SKM-1 treated with dmso at 0.1 percent for 144 hours (cell line): ENCODE measurements around the gene ACVR2B.

ENCODE experiments used
- DNase-seq: peaks from one replicate; lab custom pipeline; 2025; ENCODE audit not compliant: unreplicated experiment; lab: John Stamatoyannopoulos, UW

The ACVR2B gene

DNA sequence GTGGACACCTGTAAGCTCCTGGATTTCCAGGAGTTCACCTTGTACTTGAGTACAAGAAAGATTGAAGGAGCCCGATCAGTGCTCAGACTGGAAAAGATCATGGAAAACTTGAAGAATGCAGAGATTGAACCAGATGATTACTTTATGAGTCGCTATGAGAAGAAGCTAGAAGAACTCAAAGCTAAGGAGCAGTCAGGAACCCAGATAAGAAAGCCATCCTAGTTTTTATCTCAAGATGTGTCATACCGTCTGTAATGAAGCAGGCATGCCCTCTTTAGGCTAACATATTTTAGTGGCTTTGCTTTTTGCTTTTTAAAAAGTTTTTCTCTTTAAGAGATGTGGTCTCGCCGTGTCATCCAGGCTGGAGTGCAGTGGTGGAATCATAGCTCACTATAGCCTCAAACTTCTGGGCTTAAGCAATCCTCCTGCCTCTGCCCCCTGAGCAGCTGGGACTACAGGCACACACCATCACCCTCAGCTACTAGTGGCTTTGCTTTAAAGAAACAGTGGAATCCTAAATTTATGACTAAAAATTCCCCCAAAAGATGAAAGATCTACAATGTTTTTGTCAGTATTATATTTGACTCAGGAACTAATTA, 70.5 kb downstream of the ACVR2B start:
- no peak for DNase-seq

DNA sequence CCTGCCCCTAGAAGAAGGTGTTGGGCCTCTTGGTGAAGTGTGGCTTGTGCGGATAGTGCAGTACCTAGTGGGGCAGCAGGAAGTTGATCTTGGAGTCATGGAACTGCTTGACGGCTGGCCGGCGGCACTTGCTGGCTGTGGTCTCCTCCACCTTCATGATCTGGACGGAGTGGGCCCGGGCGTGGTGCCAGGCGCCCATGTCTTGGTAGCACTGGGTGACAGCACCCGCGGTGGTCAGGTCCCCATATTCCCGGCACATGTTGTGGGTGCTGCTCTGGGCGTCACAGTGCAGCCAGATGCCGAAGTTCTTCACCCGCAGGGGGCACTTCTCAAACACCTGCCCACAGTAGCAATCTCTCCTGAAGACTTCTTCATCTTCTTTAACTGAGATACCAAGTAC, 73.1 kb downstream of the ACVR2B start:
- DNase-seq = no peak

DNA sequence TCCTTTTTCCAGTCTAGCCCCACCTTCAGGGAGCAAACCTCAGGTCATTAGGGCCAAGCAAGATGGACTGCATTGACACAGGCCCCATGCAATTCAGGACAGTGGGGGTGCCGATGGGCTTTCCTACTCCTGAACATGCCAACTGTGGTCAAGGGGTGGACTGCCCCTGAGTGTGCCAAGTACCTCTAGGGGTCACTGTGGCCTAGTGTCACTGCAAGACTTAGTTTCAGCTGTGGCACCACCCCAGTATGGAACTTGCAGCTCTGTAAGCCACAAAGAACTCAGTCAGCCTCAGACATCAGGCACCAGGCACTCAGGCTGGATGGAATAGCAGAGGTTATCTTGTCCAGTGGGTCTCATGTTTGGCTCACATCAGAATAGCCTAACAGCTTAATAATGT, 74.8 kb downstream of the ACVR2B start:
- no peak for DNase-seq

DNA sequence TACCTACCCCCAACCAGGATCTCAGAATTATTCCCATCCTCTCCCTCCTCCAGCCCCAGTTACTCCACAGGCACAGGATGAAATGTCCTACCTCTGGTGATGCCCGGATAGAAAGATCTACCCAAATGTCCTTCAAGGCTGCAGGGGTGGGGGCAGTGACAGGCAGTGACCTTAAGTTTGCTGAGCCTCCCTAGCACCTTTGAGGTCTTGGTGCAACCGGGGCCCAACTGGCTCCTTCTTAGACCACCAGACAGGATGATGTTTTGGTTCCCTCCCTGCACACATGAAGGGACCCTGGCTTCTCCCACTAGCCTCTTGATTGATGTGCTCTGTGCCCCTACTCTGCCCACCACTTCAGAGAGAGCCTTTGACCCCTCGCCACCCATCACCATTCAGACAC, 78.8 kb downstream of the ACVR2B start:
- DNase-seq = no peak

DNA sequence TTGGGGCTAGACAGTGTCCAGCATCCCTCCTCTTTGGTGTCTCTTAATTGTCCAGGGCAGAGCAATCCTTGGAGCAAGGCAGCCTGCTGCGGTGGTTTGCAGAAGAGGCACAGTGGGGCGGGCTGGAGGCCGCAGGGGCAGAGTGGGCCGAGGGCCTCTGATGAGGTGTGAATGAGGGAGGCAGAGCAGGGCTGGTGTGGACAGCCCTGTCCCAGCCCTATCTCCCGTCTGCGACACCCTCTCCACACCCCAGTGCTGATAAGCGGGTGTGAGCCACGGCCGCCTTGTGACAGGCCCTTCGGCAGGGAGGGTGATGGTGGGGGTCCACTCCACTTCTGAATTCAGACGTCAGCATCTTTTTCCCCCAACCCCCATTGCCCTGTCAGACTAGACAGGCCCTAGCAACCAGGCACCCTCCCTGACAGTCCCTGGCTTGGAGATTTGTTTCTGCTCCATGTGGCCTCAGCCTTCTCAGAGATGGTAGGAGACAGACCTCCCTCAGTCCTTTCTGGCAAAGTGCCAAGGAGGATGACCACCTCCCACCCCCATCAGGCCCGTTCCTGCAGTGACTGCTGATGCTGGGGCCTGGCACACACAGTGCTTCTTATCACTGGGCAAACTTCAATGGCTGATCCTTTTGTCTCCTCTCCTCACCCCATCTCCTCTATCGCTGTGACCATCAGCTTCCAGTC, 79.7 kb downstream of the ACVR2B start:
- DNase-seq = no peak

DNA sequence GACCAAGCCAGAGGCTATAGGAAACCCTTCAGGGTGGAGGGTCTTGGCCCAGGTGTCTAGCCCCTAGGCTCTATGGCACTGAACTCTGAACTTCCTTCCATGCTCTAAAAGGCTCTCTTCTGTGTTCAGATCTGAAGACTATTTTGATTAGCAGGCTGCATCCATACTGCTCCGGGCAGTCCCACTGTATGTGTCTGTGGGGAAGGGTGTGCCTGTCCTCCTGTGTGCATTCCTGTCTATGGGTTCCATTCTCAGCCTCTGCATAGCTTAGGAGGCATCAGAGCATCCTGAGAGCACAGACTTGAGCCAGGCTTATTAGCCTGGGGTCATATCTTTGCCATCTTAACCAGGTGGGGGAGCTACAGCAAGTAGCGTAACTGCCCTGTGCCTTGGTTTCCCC, 80.5 kb downstream of the ACVR2B start:
- DNase-seq = no peak

DNA sequence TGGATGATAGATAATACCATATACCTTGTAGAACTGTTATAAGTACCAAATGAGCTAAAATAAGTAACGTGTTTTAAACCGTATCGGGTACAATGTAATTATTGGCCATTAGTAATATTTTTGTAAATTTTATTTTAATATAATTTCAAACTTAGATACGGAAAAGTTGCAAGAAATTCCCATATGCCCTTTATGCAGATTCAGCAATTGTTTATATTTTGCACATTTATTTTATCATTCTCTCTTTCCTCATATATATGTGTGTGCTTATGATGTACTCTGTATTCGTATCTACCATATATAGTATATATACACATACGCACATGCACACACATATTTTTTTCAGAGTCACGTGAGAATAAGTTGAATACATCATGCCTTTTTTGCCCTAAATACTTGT, 80.9 kb downstream of the ACVR2B start:
- DNase-seq = no peak

DNA sequence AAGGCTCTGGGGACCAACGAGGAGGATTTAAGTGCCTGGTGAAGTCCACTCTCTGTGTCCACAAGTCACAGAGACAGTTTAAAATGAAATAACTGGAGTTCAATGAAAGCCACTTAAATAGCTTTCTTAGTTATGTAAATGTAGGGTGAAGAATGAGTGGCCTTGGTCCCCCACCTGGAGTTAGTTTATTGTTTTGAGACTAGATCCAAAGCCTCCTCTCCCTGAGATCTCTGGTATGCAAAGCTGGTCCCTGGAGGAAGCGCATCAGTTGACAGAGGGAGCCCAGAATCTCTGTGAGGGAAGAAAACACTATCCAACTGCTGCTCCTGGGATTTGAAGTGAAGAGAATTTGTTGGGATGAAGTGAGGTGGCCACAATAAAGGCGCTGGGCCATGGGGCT, 83.0 kb downstream of the ACVR2B start:
- DNase-seq = no peak

DNA sequence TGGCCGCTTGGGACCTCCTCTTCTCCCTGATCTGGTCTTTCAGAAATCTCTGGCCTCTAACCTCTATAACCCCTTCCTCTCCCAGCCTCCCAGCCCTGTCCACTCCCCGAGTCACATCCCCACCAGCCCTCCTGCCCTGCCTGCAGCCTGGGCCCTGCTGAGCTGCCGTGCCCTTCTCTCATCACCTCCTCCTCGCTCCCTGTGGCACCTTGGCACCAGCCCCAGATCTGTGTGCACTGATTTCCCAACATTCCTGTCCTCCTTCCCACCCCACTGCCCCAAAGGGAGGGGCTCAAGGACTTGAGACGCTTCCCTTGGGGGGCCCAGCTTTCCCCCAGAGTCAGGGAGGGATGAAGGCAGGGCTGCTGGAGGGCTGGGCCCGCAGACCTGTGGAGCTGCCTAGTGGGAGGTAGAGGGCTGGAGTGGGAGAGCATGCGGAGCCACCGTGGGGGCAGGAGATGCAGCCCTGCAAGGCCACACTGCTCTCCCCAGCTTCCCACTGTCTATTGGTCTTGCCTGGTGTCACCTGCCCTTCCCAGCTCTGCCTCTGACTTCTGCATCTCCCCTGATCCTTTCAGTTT, 85.2 kb downstream of the ACVR2B start:
- no peak for DNase-seq

DNA sequence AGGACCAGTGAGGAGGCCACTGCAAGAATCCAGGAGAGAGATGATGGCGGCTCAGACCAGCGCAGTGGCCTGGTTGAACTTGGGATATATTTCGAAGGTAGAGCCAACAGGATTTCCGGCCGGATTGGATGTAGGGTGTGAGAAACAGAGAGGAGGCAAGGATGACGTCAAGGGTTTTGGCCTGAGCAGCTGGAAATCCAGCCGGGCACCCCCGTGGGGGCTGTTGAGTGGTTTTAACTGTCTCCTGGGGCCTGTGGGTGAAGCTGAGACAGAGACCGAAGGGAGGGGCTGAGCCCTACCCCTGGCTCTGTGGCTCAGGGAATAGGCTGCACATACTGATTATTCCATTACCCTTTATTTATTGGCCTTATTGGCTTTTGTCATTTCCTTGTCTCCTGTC, 88.1 kb downstream of the ACVR2B start:
- no peak for DNase-seq
